ENCODE measurements around the gene GET3.

GET3 gene

DNA sequence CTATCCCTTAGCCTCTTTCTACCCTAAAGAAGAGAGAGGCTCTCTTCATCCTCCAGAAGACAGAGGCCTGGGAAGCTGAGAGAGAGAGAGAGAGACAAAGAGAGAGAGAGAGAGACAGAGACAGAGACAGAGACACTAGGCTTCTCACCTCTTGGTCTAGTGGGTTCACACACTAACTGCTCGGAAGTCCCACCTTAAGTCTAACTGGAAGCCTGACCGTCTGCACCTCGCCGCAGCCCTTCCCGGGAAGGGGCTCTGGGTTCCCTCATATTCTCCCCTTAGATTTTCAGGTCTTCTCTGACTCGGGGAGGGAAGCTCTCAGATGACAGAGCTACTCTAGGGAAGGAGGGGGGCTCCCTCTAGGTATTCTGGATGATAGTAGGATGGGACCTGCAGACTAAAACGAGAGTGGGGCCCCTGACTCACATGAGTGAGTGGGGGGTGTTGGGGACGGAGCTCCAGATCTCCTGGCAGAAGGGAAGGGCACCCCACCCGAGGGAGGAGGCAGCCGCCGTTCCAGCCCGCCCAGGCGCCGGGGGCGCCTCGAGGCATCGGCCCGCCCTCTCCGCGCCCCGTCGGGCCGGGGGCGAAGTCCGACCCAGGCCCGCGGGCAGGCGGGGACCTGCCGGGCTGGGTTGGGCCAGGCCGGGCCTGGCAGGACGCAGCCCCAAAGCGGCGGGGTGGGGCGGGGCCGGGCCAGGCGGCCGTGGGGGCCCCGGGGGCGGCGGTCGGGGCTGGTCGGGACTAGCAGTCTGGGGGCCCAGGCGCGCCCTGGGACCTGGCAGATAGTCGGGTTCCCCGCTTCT lies 52.0 kb downstream of the GET3 start:
- no peak for DNase-seq (ENCODE audit: extremely low spot score)
- TF ChIP-seq, protein P1, sequence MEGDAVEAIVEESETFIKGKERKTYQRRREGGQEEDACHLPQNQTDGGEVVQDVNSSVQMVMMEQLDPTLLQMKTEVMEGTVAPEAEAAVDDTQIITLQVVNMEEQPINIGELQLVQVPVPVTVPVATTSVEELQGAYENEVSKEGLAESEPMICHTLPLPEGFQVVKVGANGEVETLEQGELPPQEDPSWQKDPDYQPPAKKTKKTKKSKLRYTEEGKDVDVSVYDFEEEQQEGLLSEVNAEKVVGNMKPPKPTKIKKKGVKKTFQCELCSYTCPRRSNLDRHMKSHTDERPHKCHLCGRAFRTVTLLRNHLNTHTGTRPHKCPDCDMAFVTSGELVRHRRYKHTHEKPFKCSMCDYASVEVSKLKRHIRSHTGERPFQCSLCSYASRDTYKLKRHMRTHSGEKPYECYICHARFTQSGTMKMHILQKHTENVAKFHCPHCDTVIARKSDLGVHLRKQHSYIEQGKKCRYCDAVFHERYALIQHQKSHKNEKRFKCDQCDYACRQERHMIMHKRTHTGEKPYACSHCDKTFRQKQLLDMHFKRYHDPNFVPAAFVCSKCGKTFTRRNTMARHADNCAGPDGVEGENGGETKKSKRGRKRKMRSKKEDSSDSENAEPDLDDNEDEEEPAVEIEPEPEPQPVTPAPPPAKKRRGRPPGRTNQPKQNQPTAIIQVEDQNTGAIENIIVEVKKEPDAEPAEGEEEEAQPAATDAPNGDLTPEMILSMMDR (IDR thresholded peaks at IDR 0.05; ENCODE audit: control extremely low read depth, extremely low read depth, low read depth, missing control alignments): no peak
- ChIA-PET CTCF (interaction anchor here (1.2 to 4.3 kb wide), 4 partner anchors 12 to 59 kb away, joined by 5 to 62 read pairs (median 7); no protein-coding TSS in a partner anchor), POLR2A (interaction anchor here (1.4 to 1.6 kb wide), 2 partner anchors 10 to 11 kb away, joined by 4 to 9 read pairs; no protein-coding TSS in a partner anchor)

- TF ChIP-seq, protein P1 (IDR thresholded peaks at IDR 0.05; ENCODE audit: control extremely low read depth, extremely low read depth, low read depth, missing control alignments): no peak
- POLR2A ChIA-PET: interaction anchor here (1.4 to 3.6 kb wide), 3 partner anchors 7 to 12 kb away, joined by 4 to 70 read pairs (median 9); no protein-coding TSS in a partner anchor
- peak; percentile 94 for DNase-seq (ENCODE audit: extremely low spot score)
- CTCF ChIA-PET: interaction anchor here (1.2 to 17.0 kb wide), 5 partner anchors 13 to 32 kb away, joined by 6 to 550 read pairs (median 62); partner anchors contain the start of gene HOOK2
Observed at GRCh38 chr19:12789904-12790619, 52.8 kb downstream of the GET3 start.

DNA sequence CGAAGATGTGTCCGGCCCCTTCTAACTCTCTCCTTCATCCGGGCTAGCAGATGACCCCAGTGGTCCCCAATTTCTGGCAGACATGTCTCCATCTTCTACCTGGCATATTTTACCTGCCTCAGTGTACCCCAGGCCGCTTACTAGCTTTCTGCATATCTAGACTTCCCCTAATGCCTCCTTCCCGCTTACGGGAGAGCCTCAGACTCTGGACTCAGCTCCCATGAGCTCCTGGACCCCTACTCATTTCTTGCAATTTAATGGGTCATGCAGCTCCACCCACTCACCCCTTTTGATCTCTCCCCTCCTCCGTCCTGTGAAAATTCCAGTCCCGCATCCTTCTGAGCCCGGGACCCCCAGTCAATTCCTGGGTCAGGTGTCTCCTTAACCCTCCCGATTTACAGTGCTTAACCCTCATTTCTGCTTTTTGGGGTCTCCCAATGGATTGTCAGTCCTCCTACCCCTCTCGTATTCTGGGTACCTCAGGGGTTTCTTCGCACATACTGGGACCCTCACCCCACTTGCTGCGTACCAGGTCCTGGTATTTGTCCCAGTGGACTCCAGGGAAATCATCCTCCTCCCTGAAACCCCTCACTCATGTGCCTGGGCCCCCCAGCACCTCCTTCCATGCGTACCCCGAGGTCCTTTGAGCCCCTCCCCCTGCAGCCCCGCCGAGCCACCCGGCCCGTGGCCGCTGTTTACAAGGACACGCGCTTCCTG lies 53.5 kb downstream of the GET3 start:
- TF ChIP-seq, protein P1 (IDR thresholded peaks at IDR 0.05; ENCODE audit: control extremely low read depth, extremely low read depth, low read depth, missing control alignments): no peak
- no peak for DNase-seq (ENCODE audit: extremely low spot score)
- ChIA-PET CTCF (interaction anchor here (1.2 to 17.0 kb wide), 5 partner anchors 13 to 57 kb away, joined by 3 to 550 read pairs (median 6); partner anchors contain the start of genes HOOK2 and RNASEH2A), POLR2A (interaction anchor here (0.5 to 3.6 kb wide), 24 partner anchors 8 to 866 kb away, joined by 3 to 110 read pairs (median 6); partner anchors contain the start of genes GCDH, GET3, MAN2B1 and PRDX2)

GRCh38 chr19:12791345-12792050 lies 54.2 kb downstream of the GET3 start, which contains the start of gene JUNB:
JUNB (plus strand) TSS chr19:12791486; CDS start chr19:12791772, 286 bp downstream.
- ChIA-PET CTCF (interaction anchor here (1.2 to 17.0 kb wide), 7 partner anchors 11 to 58 kb away, joined by 3 to 550 read pairs (median 5); partner anchors contain the start of genes HOOK2, RNASEH2A and THSD8), POLR2A (interaction anchor here (0.5 to 3.6 kb wide), 32 partner anchors 9 to 867 kb away, joined by 3 to 110 read pairs (median 4); partner anchors contain the start of genes CALR, GCDH, GET3 and MAN2B1)
- peak; percentile 90 for DNase-seq (ENCODE audit: extremely low spot score)
- TF ChIP-seq, protein P1 (IDR thresholded peaks at IDR 0.05; ENCODE audit: control extremely low read depth, extremely low read depth, low read depth, missing control alignments): peak; percentile 11

- TF ChIP-seq, protein P1 (IDR thresholded peaks at IDR 0.05; ENCODE audit: control extremely low read depth, extremely low read depth, low read depth, missing control alignments): no peak
- CTCF ChIA-PET: interaction anchor here (1.2 to 17.0 kb wide), 8 partner anchors 10 to 58 kb away, joined by 3 to 550 read pairs (median 4); partner anchors contain the start of genes HOOK2, RNASEH2A and THSD8
- POLR2A ChIA-PET: interaction anchor here (0.7 to 3.6 kb wide), 26 partner anchors 9 to 146 kb away, joined by 3 to 110 read pairs (median 4); partner anchors contain the start of genes CALR, GCDH, GET3 and MAN2B1
- DNase-seq (ENCODE audit: extremely low spot score): no peak
Observed at GRCh38 chr19:12792051-12792852, 55.0 kb downstream of the GET3 start.

Data from GM10248 (cell line).